Nephron progenitor cell (in vitro differentiated cells): ENCODE measurements around the gene KCNH1.
A peak's percentile ranks its signal among the peaks of the same experiment; 100 is the strongest.

Experiments used
- DNase-seq: peaks from one replicate; pipeline ENCODE4 v3.0.0; 2021
- H3K27ac Mint-ChIP-seq: 2 replicates; pipeline ENCODE4 v1.8.0; 2021; ENCODE audit warnings: mild to moderate bottlenecking, moderate library complexity, mixed read lengths
- H3K27me3 Mint-ChIP-seq: 2 replicates; pipeline ENCODE4 v1.8.0; 2021; ENCODE audit warnings: mild to moderate bottlenecking, low read depth, mixed read lengths; ENCODE audit not compliant: poor library complexity
- H3K36me3 Mint-ChIP-seq: 2 replicates; pipeline ENCODE4 v1.8.0; 2021; ENCODE audit warnings: low read depth, mixed read lengths
- H3K4me1 Mint-ChIP-seq: 2 replicates; pipeline ENCODE4 v1.8.0; 2021; ENCODE audit warnings: mixed read lengths
- H3K4me3 Mint-ChIP-seq: 2 replicates; pipeline ENCODE4 v1.8.0; 2021; ENCODE audit warnings: mild to moderate bottlenecking, moderate library complexity, mixed read lengths
- H3K9me3 Mint-ChIP-seq: 2 replicates; pipeline ENCODE4 v1.8.0; 2021; ENCODE audit warnings: mild to moderate bottlenecking, moderate library complexity, mixed read lengths
- CTCF ChIP-seq: fragments of 200-600 bp; sonication (generic); IDR thresholded peaks from 2 replicates; pipeline ENCODE4 v1.5.0; 2021; ENCODE audit warnings: antibody characterized with exemption

Gene KCNH1

DNA sequence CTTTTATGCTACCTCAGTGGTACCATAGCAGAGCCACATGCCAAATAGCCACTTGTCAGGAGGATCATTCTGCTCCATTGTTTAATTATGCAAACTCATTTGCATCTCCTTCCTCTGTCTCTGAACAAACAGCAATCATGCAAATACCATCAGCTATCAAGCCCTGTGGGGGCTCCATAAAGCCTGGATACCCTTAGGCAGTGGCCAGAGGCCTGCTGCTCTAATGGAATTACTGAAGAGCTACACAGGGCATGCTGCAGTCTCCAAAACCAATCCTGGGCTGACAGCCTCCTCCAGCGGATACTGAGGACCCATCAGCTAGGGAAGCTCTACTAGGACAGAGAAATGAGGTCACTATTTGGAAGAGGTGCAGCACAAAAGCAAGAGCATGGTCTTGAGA is 376.3 kb downstream of the KCNH1 start:
- Mint-ChIP-seq H3K4me1 (peaks cover 5% of the 10 kb centered on the region), H3K27ac (peak overlapping the region; percentile 34), H3K36me3 (no peaks in the 10 kb centered on the region), H3K4me3 (no peak overlapping the region), H3K27me3 (peaks cover 17% of the 10 kb centered on the region), H3K9me3 (peaks cover 31% of the 10 kb centered on the region)
- no peak for DNase-seq
- TF ChIP-seq CTCF, result no peak

DNA sequence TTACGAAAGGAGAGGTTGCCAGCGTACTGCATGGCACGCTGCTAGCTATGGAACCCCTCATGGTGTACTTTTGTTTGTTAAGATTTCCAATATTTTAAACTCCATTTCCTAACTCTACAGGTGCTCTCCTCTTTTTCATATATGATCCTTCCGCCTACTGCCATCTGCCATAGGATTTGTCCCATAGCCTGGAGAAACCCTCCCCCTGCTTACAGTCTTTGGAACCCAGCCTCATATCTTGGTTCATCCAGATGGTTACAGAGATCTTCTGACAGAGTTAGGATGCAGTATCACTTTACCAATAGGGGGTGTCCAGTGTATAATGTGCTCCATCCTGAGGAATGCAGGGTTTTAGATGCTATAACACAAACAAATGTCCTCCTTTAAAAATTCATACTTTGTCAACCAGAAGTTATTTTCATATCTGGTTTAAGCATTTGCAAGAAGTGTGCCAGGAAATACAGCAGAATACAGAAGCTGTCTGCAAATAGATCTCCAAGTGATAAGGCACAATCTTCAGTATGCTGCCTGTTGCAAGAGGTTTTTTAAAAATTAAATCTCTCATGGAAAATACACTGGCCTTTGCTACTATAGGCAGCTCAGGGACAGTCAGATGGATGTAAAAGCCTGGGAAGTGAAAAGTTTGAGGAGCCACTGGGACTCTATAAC is 377.8 kb downstream of the KCNH1 start:
- no peak for DNase-seq
- Mint-ChIP-seq H3K4me1 (peaks cover 5% of the 10 kb centered on the region), H3K4me3 (no peak overlapping the region), H3K9me3 (peaks cover 18% of the 10 kb centered on the region), H3K27ac (no peak overlapping the region), H3K27me3 (peaks cover 16% of the 10 kb centered on the region), H3K36me3 (no peaks in the 10 kb centered on the region)
- TF ChIP-seq CTCF, result no peak

DNA sequence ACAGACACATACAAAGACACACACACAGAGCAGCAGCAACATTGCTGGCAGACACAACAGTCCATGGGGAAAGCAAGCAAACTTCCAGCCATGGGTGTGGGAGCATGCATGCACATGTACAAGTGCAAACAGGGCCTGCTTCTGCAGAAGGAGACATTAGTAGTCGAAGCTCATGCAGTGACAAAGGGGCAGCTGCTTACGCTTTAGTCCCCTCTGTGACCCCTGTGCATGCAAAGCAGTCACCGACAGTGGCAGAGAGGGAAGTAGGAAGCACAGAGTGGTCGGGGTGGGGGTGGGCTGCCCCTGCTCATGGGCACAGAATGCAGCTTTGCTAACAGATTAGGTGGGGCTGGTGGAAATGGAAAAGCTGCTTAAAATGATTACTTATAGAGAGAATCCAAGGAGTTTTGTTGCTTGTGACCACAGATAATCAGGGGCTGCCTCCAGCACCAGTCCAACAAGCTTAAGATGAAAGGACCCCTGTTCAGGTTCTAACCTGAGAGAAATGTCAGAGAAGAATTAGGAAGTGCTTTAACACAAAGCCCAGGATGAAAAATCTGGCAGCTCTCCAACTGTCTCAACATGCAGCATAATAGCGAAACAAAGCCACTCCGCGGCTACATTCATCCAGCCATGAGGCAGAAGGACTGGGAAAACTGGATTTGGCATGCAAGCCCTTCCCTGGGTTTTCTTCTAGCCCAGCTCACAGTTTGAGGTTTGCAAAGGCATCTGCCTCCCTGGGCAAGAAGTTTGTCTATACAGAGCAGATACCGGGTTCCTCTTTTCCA is 378.9 kb downstream of the KCNH1 start:
- no peak overlapping the region for H3K4me3 Mint-ChIP-seq
- no peak for DNase-seq
- H3K27me3 Mint-ChIP-seq, result peaks cover 20% of the 10 kb centered on the region
- peaks cover 5% of the 10 kb centered on the region for H3K4me1 Mint-ChIP-seq
- no peak for TF ChIP-seq CTCF
- no peak overlapping the region for H3K27ac Mint-ChIP-seq
- H3K9me3 Mint-ChIP-seq, result peaks cover 10% of the 10 kb centered on the region
- no peaks in the 10 kb centered on the region for H3K36me3 Mint-ChIP-seq

- Mint-ChIP-seq H3K4me1 (peaks cover 5% of the 10 kb centered on the region), H3K27ac (no peak overlapping the region), H3K9me3 (no peaks in the 10 kb centered on the region), H3K27me3 (peaks cover 27% of the 10 kb centered on the region), H3K36me3 (no peaks in the 10 kb centered on the region), H3K4me3 (no peak overlapping the region)
- TF ChIP-seq CTCF, result no peak
- DNase-seq, result no peak
Measured at GRCh38 chr1:210751911-210752310, 382.0 kb downstream of the KCNH1 start.

- Mint-ChIP-seq H3K27ac (no peak overlapping the region), H3K27me3 (peaks cover 30% of the 10 kb centered on the region), H3K36me3 (no peaks in the 10 kb centered on the region), H3K4me1 (peaks cover 5% of the 10 kb centered on the region), H3K4me3 (no peak overlapping the region), H3K9me3 (no peaks in the 10 kb centered on the region)
- DNase-seq, result no peak
- no peak for TF ChIP-seq CTCF
Measured at GRCh38 chr1:210750468-210750867, 383.5 kb downstream of the KCNH1 start.
